Measurements from ENCODE around the gene B4GALNT2. TPM values are rescaled to one million over a fixed set of nuclear protein-coding genes. Genes with fewer than 3 reads are reported as not detected.

B4GALNT2 gene
- total RNA-seq, 2 donors from 2014 or later, result 0.04 to 0.11 TPM

DNA sequence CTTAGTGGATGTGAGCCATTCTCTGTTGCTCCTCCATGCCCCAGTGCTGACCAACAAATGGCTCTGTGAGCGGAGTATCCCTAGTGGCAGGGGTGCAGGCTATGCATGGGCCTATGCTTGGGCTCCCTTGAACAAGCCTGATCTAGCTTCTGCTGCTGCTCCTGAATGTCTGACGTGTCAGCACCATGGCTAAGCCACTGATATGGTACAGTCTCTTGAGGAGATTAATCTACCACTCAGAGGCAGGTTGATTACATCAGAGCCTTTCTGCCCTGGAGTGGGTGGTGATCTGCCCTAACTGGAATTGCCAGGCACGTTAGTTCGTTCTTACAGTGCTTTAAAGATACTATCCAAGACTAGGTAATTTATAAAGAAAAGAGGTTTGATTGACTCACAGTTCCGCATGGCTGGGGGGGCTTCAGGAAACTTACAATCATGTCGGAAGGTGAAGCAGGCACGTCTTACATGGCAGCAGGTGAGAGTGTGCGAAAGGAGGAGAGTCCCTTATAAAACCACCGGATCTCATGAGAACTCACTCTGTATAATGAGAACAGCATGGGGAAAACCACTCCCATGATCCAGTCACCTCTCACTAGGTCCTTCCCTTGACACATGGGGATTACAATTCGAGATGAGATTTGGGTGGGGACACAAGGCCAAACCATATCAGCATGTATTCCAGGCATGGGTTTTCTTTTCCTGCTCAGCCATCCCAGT is 41.5 kb upstream of the B4GALNT2 start:
- H3K9ac ChIP-seq (ENCODE audit: extremely low read depth, low read length, poor library complexity, severe bottlenecking), result no peak overlapping the region
- H3K9me3 ChIP-seq (ENCODE audit: control insufficient read depth, low read length), result no peaks in the 10 kb centered on the region
- H3K27me3 ChIP-seq (ENCODE audit: control insufficient read depth, insufficient read depth, low read length, poor library complexity, severe bottlenecking), result no peaks in the 10 kb centered on the region
- no peaks in the 10 kb centered on the region for H3K27me3 Mint-ChIP-seq (ENCODE audit: insufficient read depth)
- no peak overlapping the region for H3K27ac Mint-ChIP-seq
- no peaks in the 10 kb centered on the region for H3K36me3 Mint-ChIP-seq (ENCODE audit: low read depth)
- WGBS, 2 experiments (ENCODE audit: insufficient coverage in 1 of 2, insufficient read length in 1 of 2), result 83 to 88% methylated on average over 7 to 10 of the region's 10 CpGs
- H3K27ac ChIP-seq (ENCODE audit: low read depth, low read length), result no peak overlapping the region
- TF ChIP-seq, protein P1, sequence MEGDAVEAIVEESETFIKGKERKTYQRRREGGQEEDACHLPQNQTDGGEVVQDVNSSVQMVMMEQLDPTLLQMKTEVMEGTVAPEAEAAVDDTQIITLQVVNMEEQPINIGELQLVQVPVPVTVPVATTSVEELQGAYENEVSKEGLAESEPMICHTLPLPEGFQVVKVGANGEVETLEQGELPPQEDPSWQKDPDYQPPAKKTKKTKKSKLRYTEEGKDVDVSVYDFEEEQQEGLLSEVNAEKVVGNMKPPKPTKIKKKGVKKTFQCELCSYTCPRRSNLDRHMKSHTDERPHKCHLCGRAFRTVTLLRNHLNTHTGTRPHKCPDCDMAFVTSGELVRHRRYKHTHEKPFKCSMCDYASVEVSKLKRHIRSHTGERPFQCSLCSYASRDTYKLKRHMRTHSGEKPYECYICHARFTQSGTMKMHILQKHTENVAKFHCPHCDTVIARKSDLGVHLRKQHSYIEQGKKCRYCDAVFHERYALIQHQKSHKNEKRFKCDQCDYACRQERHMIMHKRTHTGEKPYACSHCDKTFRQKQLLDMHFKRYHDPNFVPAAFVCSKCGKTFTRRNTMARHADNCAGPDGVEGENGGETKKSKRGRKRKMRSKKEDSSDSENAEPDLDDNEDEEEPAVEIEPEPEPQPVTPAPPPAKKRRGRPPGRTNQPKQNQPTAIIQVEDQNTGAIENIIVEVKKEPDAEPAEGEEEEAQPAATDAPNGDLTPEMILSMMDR (conservative IDR thresholded peaks at IDR 0.05), result no peak
- no peak overlapping the region for H3K4me3 Mint-ChIP-seq
- no peaks in the 10 kb centered on the region for H3K36me3 ChIP-seq (ENCODE audit: control insufficient read depth, insufficient read depth, low read length)
- no peak for DNase-seq
- peaks cover 12% of the 10 kb centered on the region for H3K9me3 Mint-ChIP-seq
- no peak overlapping the region for H3K4me3 ChIP-seq (ENCODE audit: low read length)
- peaks cover 18% of the 10 kb centered on the region for H3K4me1 Mint-ChIP-seq
- no peaks in the 10 kb centered on the region for H3K4me1 ChIP-seq (ENCODE audit: control insufficient read depth, insufficient read depth, low read length)

DNA sequence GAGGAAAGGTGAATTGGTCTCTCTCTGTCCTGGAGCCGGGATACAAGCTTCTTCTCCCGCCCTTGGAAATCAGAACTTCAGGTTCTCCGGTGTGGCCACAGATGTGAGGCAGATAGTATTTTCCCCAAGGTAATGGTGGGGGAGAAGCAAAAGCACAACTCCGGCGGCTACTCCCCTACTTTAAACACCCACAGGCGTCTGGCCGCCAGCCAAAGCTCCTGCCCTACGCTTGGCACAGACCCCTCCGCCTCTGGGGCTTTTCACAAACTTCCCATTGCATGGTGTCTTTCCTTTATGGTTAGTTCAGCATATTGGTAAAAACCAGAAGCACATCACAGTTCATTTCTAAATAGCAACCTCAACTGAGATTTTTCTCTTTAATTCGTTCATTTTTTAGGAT is 39.4 kb upstream of the B4GALNT2 start:
- Histone ChIP-seq H3K4me3 (ENCODE audit: low read length) (no peak overlapping the region), H3K27me3 (ENCODE audit: control insufficient read depth, insufficient read depth, low read length, poor library complexity, severe bottlenecking) (no peaks in the 10 kb centered on the region), H3K9me3 (ENCODE audit: control insufficient read depth, low read length) (no peaks in the 10 kb centered on the region), H3K4me1 (ENCODE audit: control insufficient read depth, insufficient read depth, low read length) (no peaks in the 10 kb centered on the region), H3K9ac (ENCODE audit: extremely low read depth, low read length, poor library complexity, severe bottlenecking) (no peak overlapping the region), H3K36me3 (ENCODE audit: control insufficient read depth, insufficient read depth, low read length) (no peaks in the 10 kb centered on the region), H3K27ac (ENCODE audit: low read depth, low read length) (no peak overlapping the region)
- Mint-ChIP-seq H3K36me3 (ENCODE audit: low read depth) (no peaks in the 10 kb centered on the region), H3K27me3 (ENCODE audit: insufficient read depth) (no peaks in the 10 kb centered on the region), H3K4me1 (peaks cover 2% of the 10 kb centered on the region), H3K27ac (no peak overlapping the region), H3K9me3 (peaks cover 12% of the 10 kb centered on the region), H3K4me3 (no peak overlapping the region)
- TF ChIP-seq, protein P1 (conservative IDR thresholded peaks at IDR 0.05), result no peak
- no peak for DNase-seq
- 96 to 100% methylated on average over 3 to 10 of the region's 10 CpGs for WGBS, 2 experiments (ENCODE audit: insufficient coverage in 1 of 2, insufficient read length in 1 of 2)

- Histone ChIP-seq H3K9ac (ENCODE audit: extremely low read depth, low read length, poor library complexity, severe bottlenecking) (no peak overlapping the region), H3K9me3 (ENCODE audit: control insufficient read depth, low read length) (no peaks in the 10 kb centered on the region), H3K27me3 (ENCODE audit: control insufficient read depth, insufficient read depth, low read length, poor library complexity, severe bottlenecking) (no peaks in the 10 kb centered on the region), H3K27ac (ENCODE audit: low read depth, low read length) (no peak overlapping the region), H3K4me3 (ENCODE audit: low read length) (no peak overlapping the region), H3K4me1 (ENCODE audit: control insufficient read depth, insufficient read depth, low read length) (peaks cover 6% of the 10 kb centered on the region), H3K36me3 (ENCODE audit: control insufficient read depth, insufficient read depth, low read length) (no peaks in the 10 kb centered on the region)
- H3K4me3 Mint-ChIP-seq, result no peak overlapping the region
- TF ChIP-seq, protein P1 (conservative IDR thresholded peaks at IDR 0.05), result no peak
- DNase-seq, result no peak
- H3K9me3 Mint-ChIP-seq, result no peaks in the 10 kb centered on the region
- H3K4me1 Mint-ChIP-seq, result peaks cover 11% of the 10 kb centered on the region
- no peaks in the 10 kb centered on the region for H3K27me3 Mint-ChIP-seq (ENCODE audit: insufficient read depth)
- H3K27ac Mint-ChIP-seq, result no peak overlapping the region
- H3K36me3 Mint-ChIP-seq (ENCODE audit: low read depth), result no peaks in the 10 kb centered on the region
These were observed 32.0 kb upstream of the B4GALNT2 start for GRCh38 chr17:49100601-49101000.

Data from endodermal cell (in vitro differentiated cells).